Measurements from ENCODE around the gene C1orf185. TPM values are rescaled to one million over a fixed set of nuclear protein-coding genes. Genes with fewer than 3 reads are reported as not detected.
"Not testable (repeated sequence)": the region's sequence is repeated elsewhere in the genome, so short reads cannot be mapped to it uniquely, and the experiment has no call there.

C1orf185 gene
- total and polyA plus RNA-seq, 2 donors = not detected

GRCh38 chr1:51158263-51158662 lies 56.2 kb downstream of the C1orf185 start:
- WGBS = 94% methylated on average over 4 of the region's 4 CpGs
- Histone ChIP-seq H3K36me3 (ENCODE audit: control insufficient read depth in 2 of 2, insufficient read depth in 2 of 2, low read length in 1 of 2) (no peaks in the 10 kb centered on the region), H3K27me3 (ENCODE audit: control insufficient read depth in 2 of 2, insufficient read depth in 1 of 2, low read length in 1 of 2) (no peaks in the 10 kb centered on the region), H3K9me3 (ENCODE audit: control insufficient read depth in 2 of 2, insufficient read depth in 1 of 2, low read length in 1 of 2) (no peaks in the 10 kb centered on the region), H3K4me1 (ENCODE audit: control insufficient read depth in 2 of 2, insufficient read depth in 2 of 2, low read length in 2 of 2) (no peaks in the 10 kb centered on the region), H3K27ac (ENCODE audit: low read depth in 1 of 2, low read length in 1 of 2) (no peak overlapping the region), H3K4me3 (ENCODE audit: low read length in 2 of 2) (no peak overlapping the region)
- DNase-seq (ENCODE audit: low read depth in 6 of 9, low spot score in 9 of 9) = no peak

- not testable (repeated sequence) for H3K4me1 ChIP-seq (ENCODE audit: control insufficient read depth in 2 of 2, insufficient read depth in 2 of 2, low read length in 2 of 2); H3K27me3 ChIP-seq (ENCODE audit: control insufficient read depth in 2 of 2, insufficient read depth in 1 of 2, low read length in 1 of 2); H3K9me3 ChIP-seq (ENCODE audit: control insufficient read depth in 2 of 2, insufficient read depth in 1 of 2, low read length in 1 of 2); H3K4me3 ChIP-seq (ENCODE audit: low read length in 2 of 2); H3K27ac ChIP-seq (ENCODE audit: low read depth in 1 of 2, low read length in 1 of 2); H3K36me3 ChIP-seq (ENCODE audit: control insufficient read depth in 2 of 2, insufficient read depth in 2 of 2, low read length in 1 of 2); DNase-seq (ENCODE audit: low read depth in 6 of 9, low spot score in 9 of 9)
- 81% methylated on average over 5 of the region's 5 CpGs for WGBS
Observed at GRCh38 chr1:51162560-51162959, 60.5 kb downstream of the C1orf185 start.

- no peaks in the 10 kb centered on the region for H3K9me3 ChIP-seq (ENCODE audit: control insufficient read depth in 2 of 2, insufficient read depth in 1 of 2, low read length in 1 of 2)
- H3K4me3 ChIP-seq (ENCODE audit: low read length in 2 of 2) = no peak overlapping the region
- no peak overlapping the region for H3K27ac ChIP-seq (ENCODE audit: low read depth in 1 of 2, low read length in 1 of 2)
- H3K36me3 ChIP-seq (ENCODE audit: control insufficient read depth in 2 of 2, insufficient read depth in 2 of 2, low read length in 1 of 2) = no peaks in the 10 kb centered on the region
- H3K27me3 ChIP-seq (ENCODE audit: control insufficient read depth in 2 of 2, insufficient read depth in 1 of 2, low read length in 1 of 2) = no peaks in the 10 kb centered on the region
- H3K4me1 ChIP-seq (ENCODE audit: control insufficient read depth in 2 of 2, insufficient read depth in 2 of 2, low read length in 2 of 2) = peaks cover 0 to 2% of the 10 kb centered on the region in 2 donors
- no peak for DNase-seq (ENCODE audit: low read depth in 6 of 9, low spot score in 9 of 9)
Observed at GRCh38 chr1:51165540-51165939, 63.5 kb downstream of the C1orf185 start.

- 65% methylated on average over 1 of the region's 1 CpG for WGBS
- Histone ChIP-seq H3K36me3 (ENCODE audit: control insufficient read depth in 2 of 2, insufficient read depth in 2 of 2, low read length in 1 of 2) (no peaks in the 10 kb centered on the region), H3K27me3 (ENCODE audit: control insufficient read depth in 2 of 2, insufficient read depth in 1 of 2, low read length in 1 of 2) (no peaks in the 10 kb centered on the region), H3K4me1 (ENCODE audit: control insufficient read depth in 2 of 2, insufficient read depth in 2 of 2, low read length in 2 of 2) (peaks cover 0 to 2% of the 10 kb centered on the region in 2 donors), H3K4me3 (ENCODE audit: low read length in 2 of 2) (no peak overlapping the region), H3K27ac (ENCODE audit: low read depth in 1 of 2, low read length in 1 of 2) (no peak overlapping the region), H3K9me3 (ENCODE audit: control insufficient read depth in 2 of 2, insufficient read depth in 1 of 2, low read length in 1 of 2) (no peaks in the 10 kb centered on the region)
- DNase-seq (ENCODE audit: low read depth in 6 of 9, low spot score in 9 of 9) = no peak
Observed at GRCh38 chr1:51168266-51168845, 66.3 kb downstream of the C1orf185 start.

GRCh38 chr1:51168936-51169335 lies 66.9 kb downstream of the C1orf185 start:
- Histone ChIP-seq H3K9me3 (ENCODE audit: control insufficient read depth in 2 of 2, insufficient read depth in 1 of 2, low read length in 1 of 2) (no peaks in the 10 kb centered on the region), H3K27me3 (ENCODE audit: control insufficient read depth in 2 of 2, insufficient read depth in 1 of 2, low read length in 1 of 2) (no peaks in the 10 kb centered on the region), H3K36me3 (ENCODE audit: control insufficient read depth in 2 of 2, insufficient read depth in 2 of 2, low read length in 1 of 2) (no peaks in the 10 kb centered on the region), H3K4me3 (ENCODE audit: low read length in 2 of 2) (no peak overlapping the region), H3K4me1 (ENCODE audit: control insufficient read depth in 2 of 2, insufficient read depth in 2 of 2, low read length in 2 of 2) (peaks cover 0 to 2% of the 10 kb centered on the region in 2 donors), H3K27ac (ENCODE audit: low read depth in 1 of 2, low read length in 1 of 2) (no peak overlapping the region)
- DNase-seq (ENCODE audit: low read depth in 6 of 9, low spot score in 9 of 9) = no peak
- WGBS = 94% methylated on average over 4 of the region's 4 CpGs

- WGBS = 95% methylated on average over 1 of the region's 1 CpG
- DNase-seq (ENCODE audit: low read depth in 6 of 9, low spot score in 9 of 9) = no peak
- Histone ChIP-seq H3K4me1 (ENCODE audit: control insufficient read depth in 2 of 2, insufficient read depth in 2 of 2, low read length in 2 of 2) (peaks cover 0 to 2% of the 10 kb centered on the region in 2 donors), H3K36me3 (ENCODE audit: control insufficient read depth in 2 of 2, insufficient read depth in 2 of 2, low read length in 1 of 2) (no peaks in the 10 kb centered on the region), H3K9me3 (ENCODE audit: control insufficient read depth in 2 of 2, insufficient read depth in 1 of 2, low read length in 1 of 2) (no peaks in the 10 kb centered on the region), H3K27me3 (ENCODE audit: control insufficient read depth in 2 of 2, insufficient read depth in 1 of 2, low read length in 1 of 2) (peaks cover 0 to 6% of the 10 kb centered on the region in 2 donors), H3K27ac (ENCODE audit: low read depth in 1 of 2, low read length in 1 of 2) (no peak overlapping the region), H3K4me3 (ENCODE audit: low read length in 2 of 2) (no peak overlapping the region)
Observed at GRCh38 chr1:51170342-51170741, 68.3 kb downstream of the C1orf185 start.

GRCh38 chr1:51172811-51173210 lies 70.8 kb downstream of the C1orf185 start:
- no peak overlapping the region for H3K27ac ChIP-seq (ENCODE audit: low read depth in 1 of 2, low read length in 1 of 2)
- H3K27me3 ChIP-seq (ENCODE audit: control insufficient read depth in 2 of 2, insufficient read depth in 1 of 2, low read length in 1 of 2) = peaks cover 0 to 8% of the 10 kb centered on the region in 2 donors
- WGBS = 77% methylated on average over 3 of the region's 3 CpGs
- no peaks in the 10 kb centered on the region for H3K9me3 ChIP-seq (ENCODE audit: control insufficient read depth in 2 of 2, insufficient read depth in 1 of 2, low read length in 1 of 2)
- peaks cover 0 to 2% of the 10 kb centered on the region in 2 donors for H3K4me1 ChIP-seq (ENCODE audit: control insufficient read depth in 2 of 2, insufficient read depth in 2 of 2, low read length in 2 of 2)
- DNase-seq (ENCODE audit: low read depth in 6 of 9, low spot score in 9 of 9) = no peak
- H3K4me3 ChIP-seq (ENCODE audit: low read length in 2 of 2) = no peak overlapping the region
- no peaks in the 10 kb centered on the region for H3K36me3 ChIP-seq (ENCODE audit: control insufficient read depth in 2 of 2, insufficient read depth in 2 of 2, low read length in 1 of 2)

- no peak for DNase-seq (ENCODE audit: low read depth in 6 of 9, low spot score in 9 of 9)
- H3K4me3 ChIP-seq (ENCODE audit: low read length in 2 of 2) = no peak overlapping the region
- no peak overlapping the region for H3K27ac ChIP-seq (ENCODE audit: low read depth in 1 of 2, low read length in 1 of 2)
- peaks cover 0 to 8% of the 10 kb centered on the region in 2 donors for H3K27me3 ChIP-seq (ENCODE audit: control insufficient read depth in 2 of 2, insufficient read depth in 1 of 2, low read length in 1 of 2)
- H3K36me3 ChIP-seq (ENCODE audit: control insufficient read depth in 2 of 2, insufficient read depth in 2 of 2, low read length in 1 of 2) = no peaks in the 10 kb centered on the region
- H3K4me1 ChIP-seq (ENCODE audit: control insufficient read depth in 2 of 2, insufficient read depth in 2 of 2, low read length in 2 of 2) = no peaks in the 10 kb centered on the region
- no peaks in the 10 kb centered on the region for H3K9me3 ChIP-seq (ENCODE audit: control insufficient read depth in 2 of 2, insufficient read depth in 1 of 2, low read length in 1 of 2)
- 17% methylated on average over 2 of the region's 2 CpGs for WGBS
Observed at GRCh38 chr1:51175278-51175677, 73.2 kb downstream of the C1orf185 start.

- 97% methylated on average over 6 of the region's 6 CpGs for WGBS
- not testable (repeated sequence) for H3K36me3 ChIP-seq (ENCODE audit: control insufficient read depth in 2 of 2, insufficient read depth in 2 of 2, low read length in 1 of 2); H3K9me3 ChIP-seq (ENCODE audit: control insufficient read depth in 2 of 2, insufficient read depth in 1 of 2, low read length in 1 of 2); H3K4me1 ChIP-seq (ENCODE audit: control insufficient read depth in 2 of 2, insufficient read depth in 2 of 2, low read length in 2 of 2); H3K27me3 ChIP-seq (ENCODE audit: control insufficient read depth in 2 of 2, insufficient read depth in 1 of 2, low read length in 1 of 2); H3K27ac ChIP-seq (ENCODE audit: low read depth in 1 of 2, low read length in 1 of 2); DNase-seq (ENCODE audit: low read depth in 6 of 9, low spot score in 9 of 9); H3K4me3 ChIP-seq (ENCODE audit: low read length in 2 of 2)
Observed at GRCh38 chr1:51177988-51178387, 76.0 kb downstream of the C1orf185 start.

- no peak overlapping the region for H3K27ac ChIP-seq (ENCODE audit: low read depth in 1 of 2, low read length in 1 of 2)
- no peaks in the 10 kb centered on the region for H3K27me3 ChIP-seq (ENCODE audit: control insufficient read depth in 2 of 2, insufficient read depth in 1 of 2, low read length in 1 of 2)
- H3K4me3 ChIP-seq (ENCODE audit: low read length in 2 of 2) = no peak overlapping the region
- H3K4me1 ChIP-seq (ENCODE audit: control insufficient read depth in 2 of 2, insufficient read depth in 2 of 2, low read length in 2 of 2) = no peaks in the 10 kb centered on the region
- H3K9me3 ChIP-seq (ENCODE audit: control insufficient read depth in 2 of 2, insufficient read depth in 1 of 2, low read length in 1 of 2) = no peaks in the 10 kb centered on the region
- DNase-seq (ENCODE audit: low read depth in 6 of 9, low spot score in 9 of 9) = no peak
- H3K36me3 ChIP-seq (ENCODE audit: control insufficient read depth in 2 of 2, insufficient read depth in 2 of 2, low read length in 1 of 2) = no peaks in the 10 kb centered on the region
Observed at GRCh38 chr1:51188230-51188629, 86.2 kb downstream of the C1orf185 start.
